Endothelial cell (in vitro differentiated cells): Measurements from ENCODE around the gene METTL16. TPM values are rescaled to one million over a fixed set of nuclear protein-coding genes. Genes with fewer than 3 reads are reported as not detected.

Experiments used
- DNase-seq: peaks from one replicate; pipeline ENCODE4 v3.0.0; 2021; ENCODE audit warnings: low spot score
- H3K27ac Mint-ChIP-seq: one replicate; pipeline ENCODE4 v1.8.0; 2021; ENCODE audit warnings: mixed read lengths, inconsistent platforms; ENCODE audit not compliant: unreplicated experiment
- H3K27me3 Mint-ChIP-seq: one replicate; pipeline ENCODE4 v1.8.0; 2021; ENCODE audit warnings: mild to moderate bottlenecking, moderate library complexity, mixed read lengths, inconsistent platforms; ENCODE audit not compliant: unreplicated experiment
- H3K36me3 Mint-ChIP-seq: one replicate; pipeline ENCODE4 v1.8.0; 2021; ENCODE audit warnings: mild to moderate bottlenecking, low read depth, mixed read lengths, inconsistent platforms; ENCODE audit not compliant: unreplicated experiment
- H3K4me1 Mint-ChIP-seq: one replicate; pipeline ENCODE4 v1.8.0; 2021; ENCODE audit warnings: mild to moderate bottlenecking, mixed read lengths, inconsistent platforms; ENCODE audit not compliant: unreplicated experiment
- H3K4me3 Mint-ChIP-seq: one replicate; pipeline ENCODE4 v1.8.0; 2021; ENCODE audit warnings: mild to moderate bottlenecking, mixed read lengths, inconsistent platforms; ENCODE audit not compliant: unreplicated experiment
- H3K9me3 Mint-ChIP-seq: one replicate; pipeline ENCODE4 v1.8.0; 2021; ENCODE audit warnings: mixed read lengths, inconsistent platforms; ENCODE audit not compliant: unreplicated experiment
- CTCF ChIP-seq: fragments of 200-600 bp; sonication (generic); IDR thresholded peaks from one replicate; pipeline ENCODE4 v1.5.0; 2021; ENCODE audit warnings: antibody characterized with exemption; ENCODE audit not compliant: unreplicated experiment
- total RNA-seq: library from RNA; stranded (reverse); fragmentation: NEBNext Ultra II Directional; extraction: Animal tissue kit (Norgen Biotek cat#: 25700); gene quantifications from one replicate; pipeline ENCODE4 v1.2.1, GENCODE V29; 2021; ENCODE audit not compliant: unreplicated experiment

METTL16 gene
- total RNA-seq, 1 donor from 2014 or later = 24.9 TPM

- H3K4me3 Mint-ChIP-seq = peak overlapping the region; percentile 37
- H3K9me3 Mint-ChIP-seq = no peaks in the 10 kb centered on the region
- peaks cover 8% of the 10 kb centered on the region for H3K4me1 Mint-ChIP-seq
- peaks cover 15% of the 10 kb centered on the region for H3K36me3 Mint-ChIP-seq
- H3K27me3 Mint-ChIP-seq = peaks cover 1% of the 10 kb centered on the region
- DNase-seq = no peak
- no peak overlapping the region for H3K27ac Mint-ChIP-seq
- TF ChIP-seq CTCF = no peak
Measured at GRCh38 chr17:2380950-2381649, 130.6 kb downstream of the METTL16 start.

GRCh38 chr17:2380226-2380922, 131.3 kb downstream of the METTL16 start:
- Mint-ChIP-seq H3K4me3 (peak overlapping the region; percentile 37), H3K4me1 (peaks cover 8% of the 10 kb centered on the region), H3K27me3 (peaks cover 3% of the 10 kb centered on the region), H3K27ac (no peak overlapping the region), H3K36me3 (peaks cover 15% of the 10 kb centered on the region), H3K9me3 (no peaks in the 10 kb centered on the region)
- DNase-seq = no peak
- no peak for TF ChIP-seq CTCF

GRCh38 chr17:2379489-2380225, 132.0 kb downstream of the METTL16 start:
- Mint-ChIP-seq H3K9me3 (no peaks in the 10 kb centered on the region), H3K27me3 (peaks cover 7% of the 10 kb centered on the region), H3K27ac (no peak overlapping the region), H3K4me1 (peaks cover 8% of the 10 kb centered on the region), H3K4me3 (no peak overlapping the region), H3K36me3 (peaks cover 18% of the 10 kb centered on the region)
- no peak for DNase-seq
- no peak for TF ChIP-seq CTCF

GRCh38 chr17:2378905-2379304, 132.8 kb downstream of the METTL16 start:
- H3K9me3 Mint-ChIP-seq = no peaks in the 10 kb centered on the region
- peaks cover 6% of the 10 kb centered on the region for H3K4me1 Mint-ChIP-seq
- no peak overlapping the region for H3K27ac Mint-ChIP-seq
- H3K36me3 Mint-ChIP-seq = peaks cover 24% of the 10 kb centered on the region
- H3K4me3 Mint-ChIP-seq = peak overlapping the region; percentile 69
- DNase-seq = no peak
- no peak for TF ChIP-seq CTCF
- H3K27me3 Mint-ChIP-seq = peaks cover 8% of the 10 kb centered on the region

- Mint-ChIP-seq H3K4me3 (no peak overlapping the region), H3K4me1 (peaks cover 6% of the 10 kb centered on the region), H3K27me3 (peaks cover 10% of the 10 kb centered on the region), H3K36me3 (peaks cover 25% of the 10 kb centered on the region), H3K9me3 (no peaks in the 10 kb centered on the region), H3K27ac (no peak overlapping the region)
- DNase-seq = no peak
- TF ChIP-seq CTCF = no peak
Measured at GRCh38 chr17:2377659-2378058, 134.0 kb downstream of the METTL16 start.
